ENCODE data around the gene ZBTB8A.
A peak's percentile ranks its signal among the peaks of the same experiment; 100 is the strongest.
"Not testable (repeated sequence)": the region's sequence is repeated elsewhere in the genome, so short reads cannot be mapped to it uniquely, and the experiment has no call there.

The ZBTB8A gene

DNA sequence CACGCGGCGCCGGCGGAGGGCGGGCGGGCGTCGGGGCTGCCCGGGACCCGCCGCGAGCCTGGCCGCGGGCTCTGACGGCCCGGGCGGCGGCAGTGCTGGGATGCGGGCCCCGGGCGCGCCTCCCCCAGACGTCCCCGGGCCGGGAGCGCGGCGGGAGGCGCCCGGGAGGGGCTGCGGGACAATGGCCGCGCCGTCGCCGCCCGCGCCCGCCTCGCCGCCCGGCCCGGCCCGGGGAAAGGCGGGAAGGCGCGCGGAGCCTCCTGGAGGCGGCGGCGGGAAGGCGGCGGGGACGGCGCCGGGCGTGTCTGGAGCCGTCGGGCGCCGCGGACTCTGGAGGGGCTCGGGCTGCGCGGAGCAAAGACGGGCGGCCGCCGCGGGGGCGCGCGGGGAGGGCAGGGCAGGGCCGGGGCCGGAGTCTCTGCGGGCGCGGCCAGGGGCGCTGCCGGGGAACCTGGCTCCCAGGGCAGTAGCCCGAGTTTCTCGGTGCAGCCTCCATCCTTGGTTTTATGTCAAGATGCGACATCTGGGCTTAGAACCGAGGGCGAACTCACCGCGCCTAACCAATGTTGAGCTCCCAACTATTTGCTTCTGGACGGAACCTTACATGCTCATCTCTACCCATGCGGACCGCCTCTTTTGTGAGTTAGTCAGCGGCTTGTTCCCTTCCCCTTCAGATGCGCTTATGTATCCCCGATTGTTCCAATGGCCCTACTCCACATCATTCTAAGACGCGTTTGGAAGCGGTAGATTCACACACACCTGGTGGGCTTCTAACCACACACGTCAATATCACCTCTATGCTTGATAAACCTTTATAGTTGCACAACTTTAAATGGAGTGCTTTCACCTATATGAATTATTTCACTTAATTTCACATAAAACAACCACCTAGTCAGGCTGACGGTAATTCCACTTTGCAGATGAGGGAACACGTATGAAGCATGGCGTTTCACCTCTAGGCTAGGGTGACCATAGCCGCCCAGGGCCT, 651 bp downstream of the ZBTB8A start:
- DNase-seq = no peak

DNA sequence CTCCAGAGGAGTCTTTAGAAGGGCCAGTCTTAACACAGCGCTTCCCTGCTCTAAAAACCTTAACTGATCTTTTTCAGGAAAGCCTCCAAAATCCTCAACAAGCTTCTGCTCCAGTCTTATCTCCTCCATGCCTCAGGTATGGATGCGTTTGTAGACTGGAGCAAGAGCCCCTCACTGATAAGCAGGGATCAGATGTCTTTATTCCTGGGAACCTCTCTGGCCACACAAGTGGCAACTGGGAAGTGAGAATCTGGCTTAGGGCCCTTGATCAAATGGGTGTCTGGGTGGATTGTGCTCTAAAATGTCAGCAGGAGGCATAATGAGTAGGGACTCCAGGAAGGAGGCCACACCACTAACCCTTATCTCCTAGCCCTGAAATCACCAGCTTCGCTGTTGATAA, 1.4 kb downstream of the ZBTB8A start:
- DNase-seq = no peak

GRCh38 chr1:32541064-32541566, 1.9 kb downstream of the ZBTB8A start:
- no peak for DNase-seq

GRCh38 chr1:32546611-32547010, 7.4 kb downstream of the ZBTB8A start:
- DNase-seq = no peak

- no peak for DNase-seq
Measured at GRCh38 chr1:32549616-32550015, 10.4 kb downstream of the ZBTB8A start.

GRCh38 chr1:32554288-32554687, 15.1 kb downstream of the ZBTB8A start:
- DNase-seq = no peak

DNA sequence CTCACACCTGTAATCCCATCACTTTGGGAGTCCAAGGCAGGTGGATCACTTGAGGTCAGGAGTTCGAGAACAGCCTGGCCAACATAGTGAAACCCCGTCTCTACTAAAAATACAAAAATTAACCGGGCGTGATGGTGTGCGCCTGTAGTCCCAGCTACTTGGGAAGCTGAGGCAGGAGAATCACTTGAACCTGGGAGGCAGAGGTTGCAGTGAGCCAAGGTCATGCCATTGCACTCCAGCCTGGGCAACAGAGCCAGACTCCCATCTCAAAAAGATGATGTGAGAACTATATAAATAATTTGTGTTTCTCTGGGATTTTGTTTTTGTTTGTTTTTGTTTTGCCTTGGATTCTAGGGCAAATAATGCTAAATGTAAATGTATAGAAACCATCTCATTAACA, 17.8 kb downstream of the ZBTB8A start:
- DNase-seq = not testable (repeated sequence)

DNA sequence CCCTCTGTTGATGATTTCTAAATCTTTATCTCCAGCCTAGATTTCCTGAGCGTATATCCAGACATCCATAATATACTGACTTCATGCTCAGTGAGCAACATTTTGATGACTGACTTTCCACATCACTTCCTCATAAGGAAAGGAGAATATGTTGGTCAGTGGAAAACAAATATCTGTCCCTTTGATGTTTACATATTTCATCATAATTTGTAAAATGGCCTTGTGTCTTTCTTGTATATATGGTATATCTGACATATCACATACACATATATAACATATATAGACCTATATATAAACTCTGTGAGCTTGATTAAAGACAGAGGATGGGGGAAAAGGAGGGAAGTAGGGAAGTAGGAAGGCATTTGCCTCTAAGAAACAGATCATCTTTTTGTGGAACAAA, 18.6 kb downstream of the ZBTB8A start:
- DNase-seq = no peak

GRCh38 chr1:32568929-32569328, 29.7 kb downstream of the ZBTB8A start:
- DNase-seq = no peak

DNA sequence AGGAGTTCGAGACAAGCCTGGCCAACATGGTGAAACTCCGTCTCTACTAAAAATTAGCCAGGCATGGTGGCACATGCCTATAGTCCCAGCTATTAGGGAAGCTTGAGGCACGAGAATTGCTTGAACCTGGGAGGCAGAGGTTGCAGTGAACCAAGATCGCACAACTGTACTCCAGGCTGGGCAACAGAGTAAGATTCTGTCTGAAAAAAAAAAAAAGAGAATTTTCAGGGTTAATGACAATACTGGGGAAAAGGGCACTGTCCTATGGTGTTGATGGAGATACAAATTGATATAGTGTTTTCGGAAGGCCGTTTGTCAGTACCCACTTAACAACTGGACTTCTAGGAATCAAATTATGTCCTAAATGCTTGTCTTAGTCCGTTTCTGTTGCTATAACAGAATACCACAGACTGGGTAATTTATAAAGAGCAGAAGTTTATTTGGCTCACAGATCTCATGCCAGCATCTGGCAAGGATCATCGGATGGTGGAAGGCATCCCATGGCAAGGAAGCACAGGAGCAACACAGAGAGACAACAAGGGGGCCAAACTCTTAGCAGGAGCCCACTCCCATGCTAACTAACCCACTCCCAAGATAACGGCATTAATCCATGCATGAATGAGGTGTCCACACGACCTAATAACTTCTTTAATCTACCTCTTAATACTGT, 41.3 kb downstream of the ZBTB8A start:
- DNase-seq = no peak

DNA sequence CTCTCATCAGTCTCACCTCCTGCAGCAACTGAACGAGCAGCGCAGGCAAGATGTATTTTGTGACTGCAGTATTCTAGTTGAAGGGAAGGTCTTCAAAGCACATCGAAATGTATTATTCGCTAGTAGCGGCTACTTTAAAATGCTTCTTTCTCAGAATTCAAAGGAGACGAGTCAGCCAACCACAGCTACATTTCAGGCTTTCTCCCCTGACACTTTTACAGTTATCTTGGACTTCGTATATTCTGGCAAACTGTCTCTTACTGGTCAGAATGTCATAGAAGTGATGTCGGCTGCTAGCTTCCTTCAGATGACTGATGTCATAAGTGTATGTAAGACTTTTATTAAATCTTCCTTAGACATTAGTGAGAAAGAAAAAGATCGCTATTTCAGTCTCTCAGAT, 53.7 kb downstream of the ZBTB8A start:
- DNase-seq = no peak

GRCh38 chr1:32600034-32600433, 60.8 kb downstream of the ZBTB8A start:
- no peak for DNase-seq

- no peak for DNase-seq
Measured at GRCh38 chr1:32605711-32606424, 66.6 kb downstream of the ZBTB8A start.

GRCh38 chr1:32606565-32607371, 67.5 kb downstream of the ZBTB8A start:
- no peak for DNase-seq

- DNase-seq = no peak
Measured at GRCh38 chr1:32609180-32609579, 70.0 kb downstream of the ZBTB8A start.

DNA sequence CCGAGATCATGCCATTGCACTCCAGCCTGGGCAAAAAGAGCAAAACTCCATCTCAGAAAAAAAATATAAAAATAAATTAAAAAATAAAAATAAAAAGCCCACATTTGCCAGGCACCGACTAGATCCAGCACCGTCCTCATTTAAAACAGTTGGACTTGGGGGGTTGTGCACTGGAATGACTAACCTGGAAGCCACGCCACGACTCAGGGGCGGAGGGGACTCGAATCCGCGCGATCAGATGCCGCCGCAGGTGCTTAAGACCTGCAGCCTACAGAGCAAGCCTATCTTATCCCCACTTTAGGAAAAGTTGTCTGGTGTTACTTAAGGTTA, 72.6 kb downstream of the ZBTB8A start:
- no peak for DNase-seq

DNA sequence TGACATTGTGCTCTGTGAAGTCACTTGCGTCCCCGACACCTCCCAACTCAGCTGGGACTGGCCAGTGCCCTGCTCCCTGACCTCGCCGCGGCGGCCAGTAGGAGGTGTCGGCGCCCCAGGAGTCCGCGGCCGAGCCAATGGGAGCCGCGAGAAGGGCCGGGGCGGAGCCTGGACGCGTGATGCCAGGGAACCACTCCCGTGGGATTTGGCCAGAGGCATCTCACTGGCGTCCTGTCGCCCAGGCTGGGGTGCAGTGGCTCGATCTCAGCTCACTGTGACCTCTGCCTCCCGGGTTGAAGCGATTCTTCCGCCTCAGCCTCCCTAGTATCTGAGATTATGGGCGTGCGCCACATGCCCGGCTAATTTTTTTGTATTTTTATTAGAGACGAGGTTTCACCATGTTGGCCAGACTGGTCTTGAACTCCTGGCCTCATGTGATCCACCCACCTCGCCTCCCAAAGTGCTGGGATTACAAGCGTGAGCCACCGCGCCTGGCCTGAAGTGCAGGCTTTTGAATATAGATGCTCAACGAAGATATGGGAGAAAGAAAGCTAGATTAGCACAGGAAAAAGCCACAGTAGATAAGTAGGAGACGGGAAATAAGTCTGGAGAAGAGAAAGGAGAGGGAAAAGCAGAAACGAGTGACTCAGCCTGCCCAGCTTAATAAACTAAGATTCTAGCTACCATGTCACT, 73.1 kb downstream of the ZBTB8A start:
- peak; percentile 40 to 70 for DNase-seq

- DNase-seq = no peak
Measured at GRCh38 chr1:32613472-32613871, 74.2 kb downstream of the ZBTB8A start.

GRCh38 chr1:32618673-32619221, 79.5 kb downstream of the ZBTB8A start:
- no peak for DNase-seq

- no peak for DNase-seq
Measured at GRCh38 chr1:32619701-32620485, 80.7 kb downstream of the ZBTB8A start.

- DNase-seq = no peak
Measured at GRCh38 chr1:32622205-32622604, 83.0 kb downstream of the ZBTB8A start.
